Stimulated activated memory B cell treated with anti-CD40 and anti-IgM and Interleukin-4, amounts not matched to agents 10 μg/mL and 1 μg/mL and 100 μg/mL, for 72 hours (primary cell): ENCODE measurements around the gene PAFAH1B2.
A peak's percentile ranks its signal among the peaks of the same experiment; 100 is the strongest.

ENCODE experiments used
- ATAC-seq: fragments of 150-1000 bp; cut with Tn5 transposase; 2 replicates; pipeline ENCODE4 v1.10.0; 2021
- H3K27ac Mint-ChIP-seq: one replicate; pipeline ENCODE4 v1.8.0; 2022; ENCODE audit warnings: mild to moderate bottlenecking, mixed read lengths
- H3K27me3 Mint-ChIP-seq: one replicate; pipeline ENCODE4 v1.8.0; 2022; ENCODE audit warnings: mixed read lengths
- H3K36me3 Mint-ChIP-seq: one replicate; pipeline ENCODE4 v1.8.0; 2022; ENCODE audit warnings: mixed read lengths
- H3K4me1 Mint-ChIP-seq: one replicate; pipeline ENCODE4 v1.8.0; 2022; ENCODE audit warnings: mixed read lengths
- H3K4me3 Mint-ChIP-seq: one replicate; pipeline ENCODE4 v1.8.0; 2022; ENCODE audit warnings: mild to moderate bottlenecking, moderate library complexity, mixed read lengths
- H3K9me3 Mint-ChIP-seq: one replicate; pipeline ENCODE4 v1.8.0; 2022; ENCODE audit warnings: mixed read lengths

The PAFAH1B2 gene

DNA sequence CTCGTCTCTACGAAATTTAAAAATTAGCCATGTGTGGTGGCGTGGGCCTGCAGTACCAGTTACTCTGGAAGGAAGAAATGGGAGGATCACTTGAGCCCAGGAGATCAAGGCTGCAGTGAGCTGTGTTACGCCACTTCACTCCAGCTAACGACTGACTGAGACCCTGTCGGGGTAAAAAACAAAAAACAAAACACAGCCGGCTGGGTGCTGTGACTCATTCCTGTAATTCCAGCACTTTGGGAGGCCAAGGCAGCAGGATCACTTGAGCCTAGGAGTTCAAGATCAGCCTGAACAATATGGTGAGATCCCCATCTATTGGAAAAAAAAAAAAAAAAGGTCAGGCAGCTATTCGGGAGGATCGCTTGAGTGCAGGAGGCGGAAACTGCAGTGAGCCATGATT lies 2.4 kb downstream of the PAFAH1B2 start:
- no peak for ATAC-seq
- H3K9me3 Mint-ChIP-seq = no peaks in the 10 kb centered on the region
- H3K27ac Mint-ChIP-seq = peak overlapping the region; percentile 98
- peaks cover 35% of the 10 kb centered on the region for H3K36me3 Mint-ChIP-seq
- H3K4me3 Mint-ChIP-seq = peak overlapping the region; percentile 96
- H3K4me1 Mint-ChIP-seq = peaks cover 44% of the 10 kb centered on the region
- H3K27me3 Mint-ChIP-seq = no peaks in the 10 kb centered on the region

DNA sequence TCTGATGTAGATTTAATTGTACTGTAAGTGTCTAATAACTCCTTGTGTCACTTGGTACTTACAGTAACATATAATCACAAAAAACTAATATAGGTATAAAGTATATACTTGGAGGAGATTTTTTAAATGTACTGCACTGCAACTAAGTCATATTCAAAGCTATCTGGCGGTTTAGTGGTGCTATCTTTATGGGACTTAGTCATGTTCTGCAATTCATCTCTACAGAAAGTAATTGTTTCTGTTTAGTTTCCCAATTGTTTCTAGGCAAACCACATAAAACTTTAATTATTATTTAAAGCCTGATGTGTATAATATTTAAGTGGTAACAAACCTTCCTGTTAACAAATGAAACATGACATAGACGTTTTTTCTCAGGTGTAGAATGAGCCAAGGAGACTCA lies 8.0 kb downstream of the PAFAH1B2 start:
- no peak overlapping the region for H3K4me3 Mint-ChIP-seq
- H3K36me3 Mint-ChIP-seq = peaks cover 27% of the 10 kb centered on the region
- no peak overlapping the region for H3K27ac Mint-ChIP-seq
- H3K4me1 Mint-ChIP-seq = peaks cover 41% of the 10 kb centered on the region
- no peaks in the 10 kb centered on the region for H3K27me3 Mint-ChIP-seq
- ATAC-seq = no peak
- no peaks in the 10 kb centered on the region for H3K9me3 Mint-ChIP-seq

DNA sequence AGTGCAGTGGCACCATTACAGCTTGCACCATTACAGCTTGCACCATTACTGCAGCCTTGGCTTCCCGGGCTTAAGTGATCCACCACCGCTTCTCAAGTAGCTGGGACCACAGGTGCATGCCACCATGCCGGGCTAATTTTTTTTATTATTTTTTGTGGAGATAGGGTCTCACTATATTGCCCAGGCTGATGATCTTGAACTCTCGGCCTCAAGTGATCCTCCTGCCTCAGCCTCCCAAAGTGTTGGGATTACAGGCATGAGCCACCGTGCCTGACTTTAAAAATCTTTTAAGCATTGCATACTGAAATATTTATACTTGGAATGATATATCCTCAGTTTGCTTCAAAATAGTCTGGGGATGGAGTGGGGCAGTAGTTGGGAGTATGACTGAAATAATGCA lies 10.4 kb downstream of the PAFAH1B2 start:
- Mint-ChIP-seq H3K4me3 (no peak overlapping the region), H3K27ac (no peak overlapping the region), H3K9me3 (no peaks in the 10 kb centered on the region), H3K27me3 (no peaks in the 10 kb centered on the region), H3K36me3 (peaks cover 26% of the 10 kb centered on the region), H3K4me1 (peaks cover 34% of the 10 kb centered on the region)
- ATAC-seq = no peak

DNA sequence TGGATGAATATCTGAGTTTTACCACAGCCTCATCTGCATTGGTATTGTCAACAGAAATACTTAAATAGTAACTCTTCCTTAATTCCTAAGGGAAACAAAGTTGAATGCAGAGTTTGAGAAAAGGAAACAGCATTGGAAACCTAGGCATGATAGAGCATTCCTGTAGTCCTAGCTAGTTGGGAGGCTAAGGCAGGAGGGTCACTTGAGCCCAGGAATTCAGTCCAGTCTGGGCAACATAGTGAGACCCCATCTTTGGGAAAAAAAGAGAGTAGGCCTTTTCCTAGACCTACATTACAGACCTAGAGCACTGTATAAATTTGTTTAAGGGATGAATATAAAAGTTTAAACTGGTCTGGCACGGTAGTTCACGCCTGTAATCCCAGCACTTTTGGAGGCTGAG lies 13.4 kb downstream of the PAFAH1B2 start:
- ATAC-seq = no peak
- Mint-ChIP-seq H3K4me3 (no peak overlapping the region), H3K9me3 (no peaks in the 10 kb centered on the region), H3K27me3 (no peaks in the 10 kb centered on the region), H3K27ac (no peak overlapping the region), H3K36me3 (peaks cover 17% of the 10 kb centered on the region), H3K4me1 (peaks cover 34% of the 10 kb centered on the region)

DNA sequence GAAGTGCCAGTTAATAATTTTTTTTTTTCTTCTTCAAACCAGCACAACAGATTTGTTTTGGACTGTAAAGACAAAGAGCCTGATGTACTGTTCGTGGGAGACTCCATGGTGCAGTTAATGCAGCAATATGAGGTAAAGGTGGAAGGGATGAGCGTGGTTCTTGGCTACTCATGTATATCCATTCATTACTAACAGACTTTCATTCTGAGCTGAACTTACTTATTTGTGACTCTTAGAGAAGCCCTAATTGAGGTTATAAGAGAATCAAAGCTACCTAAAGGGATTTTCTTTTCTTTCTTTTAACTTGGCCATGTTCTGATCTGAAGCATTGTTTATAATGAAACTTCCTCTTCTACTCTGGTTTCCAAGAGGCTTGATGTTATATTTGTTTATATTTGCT lies 15.8 kb downstream of the PAFAH1B2 start:
- Mint-ChIP-seq H3K36me3 (peaks cover 21% of the 10 kb centered on the region), H3K4me3 (no peak overlapping the region), H3K9me3 (no peaks in the 10 kb centered on the region), H3K27ac (no peak overlapping the region), H3K27me3 (no peaks in the 10 kb centered on the region), H3K4me1 (peaks cover 26% of the 10 kb centered on the region)
- no peak for ATAC-seq

DNA sequence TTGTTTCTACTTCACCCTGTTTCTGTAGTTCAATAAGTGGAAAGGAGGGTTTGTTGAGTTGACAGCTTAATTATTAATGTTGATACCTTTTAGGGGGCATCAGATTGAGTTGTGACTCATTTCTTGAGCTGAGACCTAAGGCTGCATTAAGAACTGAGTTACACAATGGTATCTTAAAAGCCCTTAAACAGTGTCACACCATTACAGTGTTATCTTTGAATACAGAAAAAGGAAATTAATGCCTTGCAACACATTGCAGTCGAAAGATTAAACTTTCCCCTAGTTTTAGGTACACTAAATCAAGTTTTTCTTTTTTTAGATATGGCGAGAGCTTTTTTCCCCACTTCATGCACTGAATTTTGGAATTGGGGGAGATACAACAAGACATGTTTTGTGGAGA lies 16.7 kb downstream of the PAFAH1B2 start:
- H3K4me3 Mint-ChIP-seq = no peak overlapping the region

DNA sequence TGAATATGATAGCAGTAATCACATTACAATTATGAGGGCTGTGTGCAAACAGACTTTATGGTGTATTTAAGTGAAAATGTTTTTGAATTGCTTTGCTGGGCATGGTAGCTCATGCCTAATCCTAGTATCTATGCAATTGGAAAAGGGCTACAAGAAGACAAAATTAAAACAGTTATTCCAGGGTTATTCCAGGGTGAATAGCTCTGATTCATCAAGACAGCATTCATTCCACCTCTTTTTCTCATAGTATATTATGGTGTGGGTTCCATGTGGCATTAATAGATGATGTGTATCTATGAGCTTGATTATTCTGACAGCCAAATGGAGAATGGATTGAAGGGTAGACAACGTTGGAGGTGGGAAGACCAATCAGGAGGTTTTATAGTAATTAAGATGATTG lies 22.4 kb downstream of the PAFAH1B2 start:
- no peak for ATAC-seq
- H3K27me3 Mint-ChIP-seq = no peaks in the 10 kb centered on the region
- no peak overlapping the region for H3K4me3 Mint-ChIP-seq
- H3K9me3 Mint-ChIP-seq = no peaks in the 10 kb centered on the region
- peaks cover under 1% of the 10 kb centered on the region for H3K4me1 Mint-ChIP-seq
- peaks cover 33% of the 10 kb centered on the region for H3K36me3 Mint-ChIP-seq
- H3K27ac Mint-ChIP-seq = no peak overlapping the region

More for the DNA sequence above, 16.7 kb downstream of the PAFAH1B2 start:
- no peak overlapping the region for H3K27ac Mint-ChIP-seq
- peaks cover 28% of the 10 kb centered on the region for H3K36me3 Mint-ChIP-seq
- H3K9me3 Mint-ChIP-seq = no peaks in the 10 kb centered on the region
- H3K27me3 Mint-ChIP-seq = no peaks in the 10 kb centered on the region
- ATAC-seq = no peak
- peaks cover 18% of the 10 kb centered on the region for H3K4me1 Mint-ChIP-seq

DNA sequence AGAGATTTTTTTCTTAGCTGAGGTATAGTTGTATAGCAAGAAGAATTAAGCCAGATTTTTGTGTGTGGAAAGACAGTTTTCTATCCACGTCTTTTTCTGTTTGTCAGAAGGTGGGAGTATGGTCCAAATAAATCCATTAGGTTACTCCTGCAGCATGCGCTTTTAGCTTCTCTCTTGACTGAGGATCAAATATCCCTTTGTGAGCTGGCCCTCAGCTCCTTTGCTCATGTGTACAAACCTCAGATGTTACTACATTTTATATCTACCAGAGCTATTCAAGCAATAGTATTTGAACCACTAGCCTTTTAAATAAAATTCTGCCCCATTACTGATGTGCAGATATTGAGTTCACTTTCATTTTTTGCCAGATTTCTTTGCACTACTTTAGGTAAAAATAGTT lies 25.6 kb downstream of the PAFAH1B2 start:
- Mint-ChIP-seq H3K9me3 (no peaks in the 10 kb centered on the region), H3K4me1 (peaks cover 11% of the 10 kb centered on the region), H3K27me3 (no peaks in the 10 kb centered on the region), H3K4me3 (no peak overlapping the region), H3K36me3 (peaks cover 19% of the 10 kb centered on the region), H3K27ac (no peak overlapping the region)
- no peak for ATAC-seq

DNA sequence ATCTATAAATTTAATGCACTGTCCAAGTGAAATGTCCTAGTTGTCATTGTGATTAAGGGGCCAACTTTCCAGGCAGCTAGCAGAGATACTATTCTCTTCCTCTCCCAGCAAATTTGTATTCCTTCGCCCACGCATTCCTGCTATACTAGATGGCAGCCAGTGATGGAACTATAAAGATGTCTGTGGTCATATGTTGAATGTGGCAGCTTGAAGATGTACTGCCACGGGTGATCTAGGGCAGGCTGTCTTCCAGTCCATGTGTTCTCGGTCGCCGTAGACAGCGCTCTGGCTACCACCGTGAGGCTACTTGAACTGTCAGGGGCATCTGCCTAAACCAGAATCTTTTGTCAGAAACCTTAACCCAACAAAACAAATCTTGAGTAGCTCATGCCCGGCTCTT lies 26.1 kb downstream of the PAFAH1B2 start:
- Mint-ChIP-seq H3K4me3 (no peak overlapping the region), H3K9me3 (no peaks in the 10 kb centered on the region), H3K27ac (no peak overlapping the region), H3K4me1 (peaks cover 11% of the 10 kb centered on the region), H3K36me3 (peaks cover 19% of the 10 kb centered on the region), H3K27me3 (no peaks in the 10 kb centered on the region)
- no peak for ATAC-seq

DNA sequence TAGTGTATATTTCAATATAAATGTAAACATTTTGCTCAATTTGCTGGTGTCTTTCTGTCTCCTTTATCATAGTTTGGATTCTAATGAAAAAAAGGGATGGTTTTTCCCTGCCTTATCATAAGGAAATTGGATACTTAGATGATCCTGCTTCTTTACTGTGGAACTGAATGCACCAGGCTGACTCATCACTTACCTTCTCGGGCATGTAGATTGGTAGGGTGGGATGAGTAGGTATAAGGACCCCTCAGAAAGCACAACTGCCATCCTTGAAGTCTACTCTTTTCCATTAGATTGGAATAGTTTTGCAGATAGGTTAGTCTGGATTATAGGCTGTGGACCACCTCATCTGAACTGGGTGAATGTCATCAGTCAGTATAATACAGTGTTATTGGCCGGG lies 26.9 kb downstream of the PAFAH1B2 start:
- H3K27ac Mint-ChIP-seq = peak overlapping the region; percentile 42
- no peak for ATAC-seq
- no peak overlapping the region for H3K4me3 Mint-ChIP-seq
- no peaks in the 10 kb centered on the region for H3K9me3 Mint-ChIP-seq
- H3K36me3 Mint-ChIP-seq = peaks cover 12% of the 10 kb centered on the region
- peaks cover 11% of the 10 kb centered on the region for H3K4me1 Mint-ChIP-seq
- H3K27me3 Mint-ChIP-seq = no peaks in the 10 kb centered on the region

DNA sequence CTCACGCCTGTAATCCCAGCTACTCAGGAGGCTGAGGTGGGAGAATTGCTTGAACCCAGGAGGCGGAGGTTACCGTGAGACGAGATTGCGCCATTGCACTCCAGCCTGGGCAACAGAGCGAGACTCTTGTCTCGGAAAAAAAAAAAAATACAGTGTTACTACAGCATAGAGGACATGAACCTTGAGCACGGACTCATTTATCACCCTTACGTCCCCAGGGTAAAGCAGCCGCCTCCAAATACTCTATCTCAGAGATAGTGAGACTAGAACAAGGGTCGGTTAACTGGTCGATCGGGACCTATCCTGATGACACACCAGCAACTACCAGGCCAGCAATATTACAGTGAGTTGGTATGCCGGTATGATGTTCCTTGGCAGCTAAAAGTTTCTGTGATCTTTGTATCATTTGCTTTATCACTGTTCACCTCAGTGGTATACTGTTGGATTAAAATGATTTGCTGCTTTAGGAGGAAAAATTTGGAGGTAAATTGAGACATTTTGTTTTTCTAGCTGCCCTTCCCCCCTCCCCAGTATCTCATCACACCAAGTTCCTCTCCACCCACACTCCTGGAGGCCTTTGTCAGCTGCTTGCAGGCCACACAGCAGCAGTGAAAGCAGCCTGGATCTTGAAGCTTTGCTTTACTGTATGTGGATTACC lies 27.4 kb downstream of the PAFAH1B2 start:
- Mint-ChIP-seq H3K36me3 (peaks cover 6% of the 10 kb centered on the region), H3K9me3 (no peaks in the 10 kb centered on the region), H3K4me3 (no peak overlapping the region), H3K4me1 (peaks cover 11% of the 10 kb centered on the region), H3K27ac (peak overlapping the region; percentile 42), H3K27me3 (no peaks in the 10 kb centered on the region)
- no peak for ATAC-seq

DNA sequence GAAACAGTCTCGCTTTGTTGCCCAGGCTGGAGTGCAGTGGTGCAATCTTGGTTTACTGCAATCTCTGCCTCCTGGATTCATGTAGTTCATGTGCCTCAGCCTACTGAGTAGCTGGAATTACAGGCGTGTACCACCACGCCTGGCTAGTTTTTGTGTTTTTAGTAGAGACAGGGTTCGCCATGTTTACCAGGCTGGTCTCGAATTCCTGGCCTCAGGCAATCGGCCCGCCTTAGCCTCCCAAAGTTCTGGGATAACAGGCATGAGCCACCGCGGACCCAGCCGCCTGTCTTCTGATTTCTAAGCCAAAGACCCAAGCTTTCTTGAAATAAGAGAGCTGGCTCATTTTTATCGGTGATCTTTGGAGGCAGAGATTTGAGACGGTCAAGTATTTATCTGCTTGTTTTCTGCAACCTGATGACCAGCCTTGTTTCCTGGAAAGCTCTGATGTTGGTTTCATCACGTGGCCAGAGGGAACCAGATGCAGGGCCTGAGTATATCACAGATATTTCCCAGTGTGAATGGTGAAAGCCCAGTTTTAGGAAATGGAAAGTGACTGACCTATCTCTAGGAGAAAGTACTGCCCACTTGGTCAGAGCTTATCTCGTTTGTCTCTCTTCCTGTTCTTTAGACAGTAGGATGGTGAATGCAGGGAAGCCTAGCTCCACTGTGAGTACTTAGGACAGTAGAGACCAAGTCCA lies 28.8 kb downstream of the PAFAH1B2 start:
- H3K27me3 Mint-ChIP-seq = no peaks in the 10 kb centered on the region
- no peaks in the 10 kb centered on the region for H3K36me3 Mint-ChIP-seq
- no peaks in the 10 kb centered on the region for H3K9me3 Mint-ChIP-seq
- peaks cover 13% of the 10 kb centered on the region for H3K4me1 Mint-ChIP-seq
- H3K4me3 Mint-ChIP-seq = no peak overlapping the region
- H3K27ac Mint-ChIP-seq = peak overlapping the region; percentile 42
- ATAC-seq = no peak

DNA sequence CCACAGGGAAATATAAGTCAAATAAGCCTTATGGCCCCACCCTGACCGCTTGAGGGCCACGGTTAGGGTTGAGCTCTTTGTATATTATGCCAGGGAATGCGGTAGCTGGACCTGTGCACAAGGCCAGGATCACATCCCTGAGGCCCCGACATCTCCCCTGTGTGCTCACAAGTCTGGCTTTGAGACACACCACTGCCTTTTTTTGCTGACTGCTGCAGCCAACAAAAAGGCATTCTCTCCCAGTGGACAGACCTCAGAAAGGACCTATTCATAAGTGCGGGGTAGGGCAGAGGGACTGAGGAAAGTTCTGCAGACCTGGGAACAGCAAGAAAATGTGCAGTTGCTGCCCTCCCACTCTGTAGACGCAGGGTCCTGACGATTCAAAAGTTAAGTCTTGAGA lies 31.0 kb downstream of the PAFAH1B2 start:
- ATAC-seq = no peak
- Mint-ChIP-seq H3K9me3 (no peaks in the 10 kb centered on the region), H3K36me3 (no peaks in the 10 kb centered on the region), H3K27me3 (no peaks in the 10 kb centered on the region), H3K27ac (no peak overlapping the region), H3K4me3 (no peak overlapping the region), H3K4me1 (peaks cover 28% of the 10 kb centered on the region)

DNA sequence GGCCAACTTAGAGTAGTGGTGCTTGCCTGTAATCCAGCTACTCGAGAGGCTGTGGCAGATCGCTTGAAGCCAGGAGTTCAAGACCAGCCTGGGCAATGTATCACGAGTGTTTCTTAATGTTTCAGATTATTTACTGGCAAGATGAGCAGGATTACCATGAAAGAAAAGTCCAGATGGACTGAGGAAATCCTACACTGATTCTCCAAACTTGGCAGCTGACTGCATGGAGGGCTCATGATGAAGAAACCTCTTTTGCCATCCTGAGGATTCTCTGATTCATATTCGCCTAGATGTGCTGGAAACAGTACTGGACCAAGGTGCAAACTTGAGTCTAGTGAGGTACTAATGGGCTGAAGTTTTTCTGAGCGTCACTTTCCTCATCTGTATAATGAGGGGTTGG lies 31.7 kb downstream of the PAFAH1B2 start:
- H3K4me3 Mint-ChIP-seq = no peak overlapping the region
- no peaks in the 10 kb centered on the region for H3K27me3 Mint-ChIP-seq
- H3K4me1 Mint-ChIP-seq = peaks cover 34% of the 10 kb centered on the region
- no peak overlapping the region for H3K27ac Mint-ChIP-seq
- H3K9me3 Mint-ChIP-seq = no peaks in the 10 kb centered on the region
- H3K36me3 Mint-ChIP-seq = no peaks in the 10 kb centered on the region
- ATAC-seq = no peak

DNA sequence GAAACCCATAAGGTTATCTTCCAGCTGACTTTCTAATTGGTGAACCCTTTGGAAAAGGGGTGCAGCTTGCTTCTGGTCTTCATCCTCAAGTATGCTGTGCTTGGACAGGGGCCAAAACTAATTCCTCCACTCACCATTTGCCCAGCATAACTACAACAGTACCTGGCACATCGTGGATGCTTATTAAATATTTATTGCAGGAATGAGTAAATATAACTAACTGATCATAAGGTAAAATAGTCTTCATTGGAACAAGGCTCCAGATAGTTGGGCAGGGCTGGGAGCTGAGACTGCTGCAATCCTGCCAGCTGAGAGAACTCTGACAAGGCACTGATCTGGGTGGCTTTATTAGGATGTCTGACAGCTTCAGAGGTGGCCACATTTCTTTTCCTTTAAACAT lies 32.1 kb downstream of the PAFAH1B2 start:
- Mint-ChIP-seq H3K9me3 (no peaks in the 10 kb centered on the region), H3K27me3 (no peaks in the 10 kb centered on the region), H3K4me1 (peaks cover 38% of the 10 kb centered on the region), H3K36me3 (peaks cover 4% of the 10 kb centered on the region), H3K27ac (no peak overlapping the region), H3K4me3 (no peak overlapping the region)
- ATAC-seq = no peak

DNA sequence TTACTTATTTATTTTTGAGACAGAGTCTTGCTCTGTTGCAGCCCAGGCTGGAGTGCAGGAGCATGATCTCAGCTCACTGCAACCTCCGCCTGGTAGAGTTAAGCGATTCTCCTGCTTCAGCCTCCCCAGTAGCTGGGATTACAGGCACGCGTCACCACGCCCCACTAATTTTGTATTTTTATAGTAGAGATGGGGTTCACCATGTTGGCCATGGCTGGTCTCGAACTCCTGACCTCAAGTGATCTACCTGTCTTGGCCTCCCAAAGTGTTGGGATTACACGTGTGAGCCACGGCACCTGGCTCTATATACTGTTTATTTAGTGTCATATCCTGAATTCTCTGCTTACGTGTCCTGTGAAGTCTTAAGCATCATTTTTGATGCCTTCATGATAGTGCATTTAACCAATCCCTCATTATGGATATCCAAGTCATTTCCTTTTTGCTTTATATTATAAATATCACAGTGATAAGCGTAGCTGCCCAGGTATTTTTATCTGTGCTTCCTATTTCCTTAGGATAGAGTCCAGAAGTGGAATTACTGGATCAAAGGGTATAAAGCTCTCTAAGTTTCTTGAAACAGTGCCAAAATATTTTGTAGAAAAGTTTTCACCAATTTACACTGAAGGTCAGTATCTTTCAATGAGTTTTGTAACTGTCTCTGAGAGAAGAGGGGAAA lies 33.6 kb downstream of the PAFAH1B2 start:
- H3K9me3 Mint-ChIP-seq = no peaks in the 10 kb centered on the region
- peaks cover 41% of the 10 kb centered on the region for H3K4me1 Mint-ChIP-seq
- peak overlapping the region; percentile 87 for H3K27ac Mint-ChIP-seq
- peaks cover 15% of the 10 kb centered on the region for H3K36me3 Mint-ChIP-seq
- H3K27me3 Mint-ChIP-seq = no peaks in the 10 kb centered on the region
- peak overlapping the region; percentile 92 for H3K4me3 Mint-ChIP-seq
- ATAC-seq = no peak
